NB4 (cell line): ENCODE results near the gene APP.

Experiments
- CTCF ChIP-seq: IDR thresholded peaks from one replicate; pipeline ENCODE4 v1.5.1; 2012; ENCODE audit warnings: low read depth, low read length
- MYC ChIP-seq: IDR thresholded peaks from 2 replicates; pipeline ENCODE4 v1.6.1; 2011; ENCODE audit warnings: low read depth, low read length
- POLR2A ChIP-seq: IDR thresholded peaks from 2 replicates; pipeline ENCODE4 v1.6.1; 2011; ENCODE audit warnings: mild to moderate bottlenecking; ENCODE audit not compliant: insufficient read length; ENCODE audit errors: extremely low read depth

GRCh38 chr21:26194811-26195251 is 24.3 kb upstream of the APP start:
- no peak for TF ChIP-seq MYC
- no peak for TF ChIP-seq CTCF
- no peak for TF ChIP-seq POLR2A
